Ovary (tissue), 9 donors: Measurements from ENCODE around the gene AGMO. TPM values are rescaled to one million over a fixed set of nuclear protein-coding genes. Genes with fewer than 3 reads are reported as not detected.
"Not testable (repeated sequence)": the region's sequence is repeated elsewhere in the genome, so short reads cannot be mapped to it uniquely, and the experiment has no call there.

Experiments used
- DNase-seq, 5 donors: peaks; one replicate each; pipeline ENCODE4 v3.0.0-alpha.2; 2019 to 2020
- H3K27ac ChIP-seq, 2 donors: fragments of 200-600 bp; one replicate each; pipeline versions ENCODE4 v1.5.1 to v1.8.0; 2019 to 2022
- H3K27me3 ChIP-seq: fragments of 200-600 bp; one replicate; pipeline ENCODE4 v1.8.0; 2022
- H3K36me3 ChIP-seq: fragments of 200-600 bp; sonication (generic); one replicate; pipeline ENCODE4 v1.5.1; 2019
- H3K4me1 ChIP-seq: one replicate; pipeline ENCODE4 v1.8.1; 2013; ENCODE audit warnings: mild to moderate bottlenecking, moderate library complexity; ENCODE audit not compliant: insufficient read depth
- H3K4me3 ChIP-seq: fragments of 200-600 bp; sonication (generic); one replicate; pipeline ENCODE4 v1.5.1; 2017
- H3K9me3 ChIP-seq, 2 donors: fragments of 200-600 bp in 1 of 2; sonication (generic) in 1 of 2; one replicate each; pipeline versions ENCODE4 v1.5.1 to v1.8.1; 2013 to 2019; ENCODE audit warnings: mild to moderate bottlenecking in 1 of 2, moderate library complexity in 1 of 2
- CTCF ChIP-seq, 3 donors: fragments of 450-650 bp in 2 of 3; fragments of 200-600 bp in 1 of 3; IDR thresholded peaks; one replicate each; pipeline versions ENCODE4 v1.5.1 to v1.8.0; 2016 to 2022; ENCODE audit warnings: antibody characterized with exemption in 3 of 3, mild to moderate bottlenecking in 1 of 3
- EP300 ChIP-seq: sonication (generic); formaldehyde crosslinking; IDR thresholded peaks from one replicate; pipeline ENCODE4 v1.6.1; 2017; ENCODE audit warnings: antibody characterized with exemption
- POLR2A ChIP-seq: fragments of 450-650 bp; IDR thresholded peaks from one replicate; pipeline ENCODE4 v1.6.1; 2017; ENCODE audit warnings: antibody characterized with exemption, mild to moderate bottlenecking, moderate library complexity
- WGBS, 3 donors: extraction: QIAGEN DNeasy Blood & Tissue Kit in 1 of 3; methylation state at CpG; one replicate each; pipeline versions ENCODE4 v1.1.5 to v1.1.7; 2013 to 2017; 5-methylcytosine and 5-hydroxymethylcytosine counted together
- intact Hi-C, 4 donors: fragments of 100-400 bp; cut with DNase I; formaldehyde crosslinking; loops; one replicate each; pipeline versions ENCODE4 v1.11.0 to v1.15.1; 2022 to 2023
- polyA plus RNA-seq, 2 donors: library from polyadenylated mRNA; stranded (reverse); fragments of 200-250 nt in 1 of 2; fragments of 350-450 nt in 1 of 2; fragmentation: Illumina TruSeq in 1 of 2; extraction: RNeasy Lipid Tissue Mini Kit (QIAGEN cat#74804) in 1 of 2; gene quantifications; one replicate each; pipeline ENCODE4 v1.2.3, GENCODE V29; 2013 to 2014
- total RNA-seq, 7 donors: library from RNA; depleted of rRNA in 2 of 7; stranded (reverse); fragments of >200 nt in 2 of 7; fragmentation: NEBNext Ultra II Directional in 3 of 7; extraction: Animal tissue kit (Norgen Biotek cat#: 25700) in 3 of 7; gene quantifications; one replicate each; pipeline versions ENCODE4 v1.1.0 to v1.2.4, GENCODE V29; 2016 to 2023
- donor health status: DM: no; HTN: no; CAD: no; lungs with moderate emphysema.
- donor health status: DM: no; HTN: no; CAD: no.
- donor health status: Bipolar disorder and iron deficiency.
- donor health status: DM: yes; HTN: yes; CAD: no.
- donor health status: DM: no; HTN: no; CAD: no.
- donor health status: DM: yes; HTN: yes; CAD: no.

AGMO gene
- total and polyA plus RNA-seq, 9 donors = 0.15 to 0.44 (median 0.33) TPM; not detected in 4

GRCh38 chr7:15556339-15557105, 5.3 kb downstream of the AGMO start:
- no peak for DNase-seq
- intact Hi-C loops = no loop called here
- WGBS, 3 donors = 47 to 66% (median 65%) methylated on average over 4 of the region's 4 CpGs
- H3K9me3 ChIP-seq = no peaks in the 10 kb centered on the region
- no peaks in the 10 kb centered on the region for H3K36me3 ChIP-seq
- H3K4me1 ChIP-seq = no peaks in the 10 kb centered on the region
- no peak overlapping the region for H3K27ac ChIP-seq
- no peak overlapping the region for H3K4me3 ChIP-seq
- no peaks in the 10 kb centered on the region for H3K27me3 ChIP-seq
- TF ChIP-seq EP300 (no peak), POLR2A (no peak), CTCF (IDR thresholded peaks at IDR 0.05) (no peak)

- no peak overlapping the region for H3K27ac ChIP-seq
- no peak overlapping the region for H3K4me3 ChIP-seq
- TF ChIP-seq POLR2A = no peak
- no peak for TF ChIP-seq EP300
- TF ChIP-seq CTCF (IDR thresholded peaks at IDR 0.05) = no peak
- no peaks in the 10 kb centered on the region for H3K36me3 ChIP-seq
- H3K4me1 ChIP-seq = no peaks in the 10 kb centered on the region
- WGBS, 3 donors = 43 to 55% (median 44%) methylated on average over 4 of the region's 4 CpGs
- H3K9me3 ChIP-seq = no peaks in the 10 kb centered on the region
- no peaks in the 10 kb centered on the region for H3K27me3 ChIP-seq
- DNase-seq = no peak
- intact Hi-C loops = no loop called here
Observed at GRCh38 chr7:15555381-15555859, 6.4 kb downstream of the AGMO start.

- Histone ChIP-seq H3K27me3 (no peaks in the 10 kb centered on the region), H3K36me3 (no peaks in the 10 kb centered on the region), H3K9me3 (no peaks in the 10 kb centered on the region), H3K4me1 (no peaks in the 10 kb centered on the region), H3K27ac (no peak overlapping the region), H3K4me3 (no peak overlapping the region)
- DNase-seq = no peak
- TF ChIP-seq POLR2A = no peak
- no peak for TF ChIP-seq EP300
- TF ChIP-seq CTCF (IDR thresholded peaks at IDR 0.05) = no peak
- intact Hi-C loops = no loop called here
- 55 to 62% (median 61%) methylated on average over 3 of the region's 3 CpGs for WGBS, 3 donors
Observed at GRCh38 chr7:15554744-15555143, 7.1 kb downstream of the AGMO start.

- intact Hi-C loops = no loop called here
- TF ChIP-seq EP300 (no peak), POLR2A (no peak), CTCF (IDR thresholded peaks at IDR 0.05) (no peak)
- Histone ChIP-seq H3K27me3 (no peaks in the 10 kb centered on the region), H3K27ac (no peak overlapping the region), H3K9me3 (no peaks in the 10 kb centered on the region), H3K36me3 (no peaks in the 10 kb centered on the region), H3K4me3 (no peak overlapping the region), H3K4me1 (no peaks in the 10 kb centered on the region)
- WGBS, 3 donors = 66 to 92% (median 85%) methylated on average over 1 of the region's 1 CpG
- no peak for DNase-seq
Observed at GRCh38 chr7:15554081-15554480, 7.7 kb downstream of the AGMO start.

- H3K36me3 ChIP-seq, H3K4me3 ChIP-seq, H3K4me1 ChIP-seq, H3K9me3 ChIP-seq, H3K27me3 ChIP-seq, intact Hi-C loops, DNase-seq, H3K27ac ChIP-seq: not testable (repeated sequence)
- WGBS, 3 donors = 61 to 96% (median 87%) methylated on average over 18 to 29 of the region's 29 CpGs
Observed at GRCh38 chr7:15547320-15547719, 14.5 kb downstream of the AGMO start.
